Fibroblast of lung (primary cell): Measurements from ENCODE around the gene PPM1D.

Source experiments
- CTCF ChIP-seq, 2 donors: IDR thresholded peaks in 1 of 2; conservative IDR thresholded peaks in 1 of 2; 1 replicate in 1 of 2; 2 replicates in 1 of 2; pipeline ENCODE4 v1.5.1; 2011 to 2012; ENCODE audit warnings: low read length in 2 of 2, control low read depth in 1 of 2, inconsistent platforms in 1 of 2, low read depth in 1 of 2, mild to moderate bottlenecking in 1 of 2
- EZH2 ChIP-seq: IDR thresholded peaks from 2 replicates; pipeline ENCODE4 v1.5.1; 2012; ENCODE audit warnings: low read length, control low read depth, mild to moderate bottlenecking; ENCODE audit errors: missing control alignments

- no peak for TF ChIP-seq CTCF (conservative IDR thresholded peaks at IDR 0.05 in 1 of 2, IDR thresholded peaks at IDR 0.05 in 1 of 2; ENCODE audit: low read depth in 1 of 2, low read length in 2 of 2)
- no peak for TF ChIP-seq EZH2
These were observed 37.6 kb upstream of the PPM1D start for GRCh38 chr17:60562421-60562820.
